Gastroesophageal sphincter (tissue), 3 donors: ENCODE data around the gene USP40.

Experiments
- POLR2A ChIP-seq, 2 donors: fragments of 450-650 bp; IDR thresholded peaks; one replicate each; pipeline ENCODE4 v1.6.1; 2017; ENCODE audit warnings: antibody characterized with exemption in 2 of 2, mild to moderate bottlenecking in 2 of 2, moderate library complexity in 1 of 2
- TF ChIP-seq, protein P1 (sequence below), 4 experiments: fragments of 200-600 bp in 2 of 4; fragments of 450-650 bp in 2 of 4; sonication (generic) in 1 of 4; IDR thresholded peaks; one replicate each; pipeline ENCODE4 v1.5.1; 2017 to 2019; ENCODE audit warnings: antibody characterized with exemption in 4 of 4, mild to moderate bottlenecking in 2 of 4, moderate library complexity in 2 of 4

GRCh38 chr2:233597522-233597921 is 30.9 kb upstream of the USP40 start:
- TF ChIP-seq, protein P1, sequence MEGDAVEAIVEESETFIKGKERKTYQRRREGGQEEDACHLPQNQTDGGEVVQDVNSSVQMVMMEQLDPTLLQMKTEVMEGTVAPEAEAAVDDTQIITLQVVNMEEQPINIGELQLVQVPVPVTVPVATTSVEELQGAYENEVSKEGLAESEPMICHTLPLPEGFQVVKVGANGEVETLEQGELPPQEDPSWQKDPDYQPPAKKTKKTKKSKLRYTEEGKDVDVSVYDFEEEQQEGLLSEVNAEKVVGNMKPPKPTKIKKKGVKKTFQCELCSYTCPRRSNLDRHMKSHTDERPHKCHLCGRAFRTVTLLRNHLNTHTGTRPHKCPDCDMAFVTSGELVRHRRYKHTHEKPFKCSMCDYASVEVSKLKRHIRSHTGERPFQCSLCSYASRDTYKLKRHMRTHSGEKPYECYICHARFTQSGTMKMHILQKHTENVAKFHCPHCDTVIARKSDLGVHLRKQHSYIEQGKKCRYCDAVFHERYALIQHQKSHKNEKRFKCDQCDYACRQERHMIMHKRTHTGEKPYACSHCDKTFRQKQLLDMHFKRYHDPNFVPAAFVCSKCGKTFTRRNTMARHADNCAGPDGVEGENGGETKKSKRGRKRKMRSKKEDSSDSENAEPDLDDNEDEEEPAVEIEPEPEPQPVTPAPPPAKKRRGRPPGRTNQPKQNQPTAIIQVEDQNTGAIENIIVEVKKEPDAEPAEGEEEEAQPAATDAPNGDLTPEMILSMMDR (IDR thresholded peaks at IDR 0.05), result no peak
- no peak for TF ChIP-seq POLR2A (IDR thresholded peaks at IDR 0.05)
